Measurements from ENCODE around the gene WFDC5. TPM values are rescaled to one million over a fixed set of nuclear protein-coding genes. Genes with fewer than 3 reads are reported as not detected.
A peak's percentile ranks its signal among the peaks of the same experiment; 100 is the strongest.

The WFDC5 gene
- total and polyA plus RNA-seq, 5 donors from 2014 or later: not detected

GRCh38 chr20:45073221-45073620 is 41.8 kb downstream of the WFDC5 start:
- peaks cover 28 to 42% (median 32%) of the 10 kb centered on the region in 4 donors for H3K4me1 Mint-ChIP-seq

GRCh38 chr20:45072066-45072465 is 42.9 kb downstream of the WFDC5 start:
- no peak for DNase-seq
- Histone ChIP-seq H3K9me3 (ENCODE audit: control insufficient read depth in 2 of 2, low read length in 2 of 2) (no peaks in the 10 kb centered on the region), H3K4me3 (ENCODE audit: low read depth, low read length) (no peak overlapping the region), H3K4me1 (ENCODE audit: control insufficient read depth, insufficient read depth, low read length, poor library complexity, severe bottlenecking) (no peaks in the 10 kb centered on the region), H3K36me3 (ENCODE audit: control insufficient read depth, insufficient read depth, low read length) (peaks cover 93% of the 10 kb centered on the region), H3K27ac (ENCODE audit: insufficient read depth, low read length, poor library complexity, severe bottlenecking) (no peak overlapping the region), H3K27me3 (ENCODE audit: control insufficient read depth, insufficient read depth, low read length) (no peaks in the 10 kb centered on the region)
- ATAC-seq (ENCODE audit: low read depth in 2 of 2): no peak
- Mint-ChIP-seq H3K4me3 (no peak overlapping the region), H3K9me3 (no peaks in the 10 kb centered on the region), H3K4me1 (peaks cover 32 to 54% (median 37%) of the 10 kb centered on the region in 4 donors), H3K36me3 (peaks cover 62% of the 10 kb centered on the region), H3K27ac (peak overlapping the region in 2 of 3 donors; percentile 41 to 80), H3K27me3 (no peaks in the 10 kb centered on the region)

More at GRCh38 chr20:45073221-45073620, 41.8 kb downstream of the WFDC5 start:
- Mint-ChIP-seq H3K9me3 (no peaks in the 10 kb centered on the region), H3K4me3 (no peak overlapping the region), H3K27ac (peak overlapping the region in 2 of 3 donors; percentile 34 to 74), H3K27me3 (no peaks in the 10 kb centered on the region), H3K36me3 (peaks cover 58% of the 10 kb centered on the region)
- no peaks in the 10 kb centered on the region for H3K4me1 ChIP-seq (ENCODE audit: control insufficient read depth, insufficient read depth, low read length, poor library complexity, severe bottlenecking)
- DNase-seq (no peak), ATAC-seq (ENCODE audit: low read depth in 2 of 2) (no peak)
- H3K36me3 ChIP-seq (ENCODE audit: control insufficient read depth, insufficient read depth, low read length): peaks cover 92% of the 10 kb centered on the region
- no peak overlapping the region for H3K4me3 ChIP-seq (ENCODE audit: low read depth, low read length)
- H3K27ac ChIP-seq (ENCODE audit: insufficient read depth, low read length, poor library complexity, severe bottlenecking): no peak overlapping the region
- H3K27me3 ChIP-seq (ENCODE audit: control insufficient read depth, insufficient read depth, low read length): no peaks in the 10 kb centered on the region
- H3K9me3 ChIP-seq (ENCODE audit: control insufficient read depth in 2 of 2, low read length in 2 of 2): no peaks in the 10 kb centered on the region

GRCh38 chr20:45070932-45071632 is 43.9 kb downstream of the WFDC5 start:
- H3K9me3 ChIP-seq (ENCODE audit: control insufficient read depth in 2 of 2, low read length in 2 of 2): no peaks in the 10 kb centered on the region
- Mint-ChIP-seq H3K9me3 (no peaks in the 10 kb centered on the region), H3K36me3 (peaks cover 61% of the 10 kb centered on the region), H3K4me3 (no peak overlapping the region), H3K4me1 (peaks cover 34 to 60% (median 41%) of the 10 kb centered on the region in 4 donors), H3K27ac (peak overlapping the region; percentile 41 to 71 (median 62)), H3K27me3 (no peaks in the 10 kb centered on the region)
- DNase-seq (no peak), ATAC-seq (ENCODE audit: low read depth in 2 of 2) (no peak)
- no peak overlapping the region for H3K4me3 ChIP-seq (ENCODE audit: low read depth, low read length)
- H3K27me3 ChIP-seq (ENCODE audit: control insufficient read depth, insufficient read depth, low read length): no peaks in the 10 kb centered on the region
- H3K4me1 ChIP-seq (ENCODE audit: control insufficient read depth, insufficient read depth, low read length, poor library complexity, severe bottlenecking): no peaks in the 10 kb centered on the region
- H3K27ac ChIP-seq (ENCODE audit: insufficient read depth, low read length, poor library complexity, severe bottlenecking): no peak overlapping the region
- peaks cover 93% of the 10 kb centered on the region for H3K36me3 ChIP-seq (ENCODE audit: control insufficient read depth, insufficient read depth, low read length)

GRCh38 chr20:45069261-45069660 is 45.7 kb downstream of the WFDC5 start:
- Mint-ChIP-seq H3K4me3 (no peak overlapping the region), H3K36me3 (peaks cover 57% of the 10 kb centered on the region), H3K4me1 (peaks cover 42 to 76% (median 57%) of the 10 kb centered on the region in 4 donors), H3K27me3 (no peaks in the 10 kb centered on the region), H3K9me3 (no peaks in the 10 kb centered on the region), H3K27ac (peak overlapping the region in 1 of 3 donors; percentile 86)
- H3K36me3 ChIP-seq (ENCODE audit: control insufficient read depth, insufficient read depth, low read length): peaks cover 88% of the 10 kb centered on the region
- no peaks in the 10 kb centered on the region for H3K9me3 ChIP-seq (ENCODE audit: control insufficient read depth in 2 of 2, low read length in 2 of 2)
- no peak overlapping the region for H3K4me3 ChIP-seq (ENCODE audit: low read depth, low read length)
- no peaks in the 10 kb centered on the region for H3K27me3 ChIP-seq (ENCODE audit: control insufficient read depth, insufficient read depth, low read length)
- peaks cover 9% of the 10 kb centered on the region for H3K4me1 ChIP-seq (ENCODE audit: control insufficient read depth, insufficient read depth, low read length, poor library complexity, severe bottlenecking)
- no peak for DNase-seq
- H3K27ac ChIP-seq (ENCODE audit: insufficient read depth, low read length, poor library complexity, severe bottlenecking): no peak overlapping the region
- ATAC-seq (ENCODE audit: low read depth in 2 of 2): no peak

- peaks cover 56% of the 10 kb centered on the region for H3K36me3 Mint-ChIP-seq
Observed at GRCh38 chr20:45067558-45067957, 47.4 kb downstream of the WFDC5 start.

GRCh38 chr20:45067087-45067486 is 47.9 kb downstream of the WFDC5 start:
- peak overlapping the region in 2 of 4 donors; percentile 4 to 7 for H3K4me3 Mint-ChIP-seq
- ATAC-seq (ENCODE audit: low read depth in 2 of 2) (no peak), DNase-seq (no peak)
- peaks cover 60% of the 10 kb centered on the region for H3K36me3 Mint-ChIP-seq
- no peaks in the 10 kb centered on the region for H3K27me3 ChIP-seq (ENCODE audit: control insufficient read depth, insufficient read depth, low read length)
- H3K27ac ChIP-seq (ENCODE audit: insufficient read depth, low read length, poor library complexity, severe bottlenecking): no peak overlapping the region
- H3K27me3 Mint-ChIP-seq: no peaks in the 10 kb centered on the region
- H3K9me3 Mint-ChIP-seq: no peaks in the 10 kb centered on the region
- H3K4me1 Mint-ChIP-seq: peaks cover 47 to 84% (median 63%) of the 10 kb centered on the region in 4 donors
- peak overlapping the region in 2 of 3 donors; percentile 57 to 67 for H3K27ac Mint-ChIP-seq
- H3K9me3 ChIP-seq (ENCODE audit: control insufficient read depth in 2 of 2, low read length in 2 of 2): no peaks in the 10 kb centered on the region
- H3K4me1 ChIP-seq (ENCODE audit: control insufficient read depth, insufficient read depth, low read length, poor library complexity, severe bottlenecking): peaks cover 19% of the 10 kb centered on the region
- H3K36me3 ChIP-seq (ENCODE audit: control insufficient read depth, insufficient read depth, low read length): peaks cover 72% of the 10 kb centered on the region
- H3K4me3 ChIP-seq (ENCODE audit: low read depth, low read length): no peak overlapping the region

More at GRCh38 chr20:45067558-45067957, 47.4 kb downstream of the WFDC5 start:
- Mint-ChIP-seq H3K4me3 (peak overlapping the region in 2 of 4 donors; percentile 4 to 7), H3K4me1 (peaks cover 45 to 82% (median 62%) of the 10 kb centered on the region in 4 donors), H3K27me3 (no peaks in the 10 kb centered on the region), H3K27ac (peak overlapping the region in 2 of 3 donors; percentile 57 to 67), H3K9me3 (no peaks in the 10 kb centered on the region)
- Histone ChIP-seq H3K4me1 (ENCODE audit: control insufficient read depth, insufficient read depth, low read length, poor library complexity, severe bottlenecking) (peaks cover 19% of the 10 kb centered on the region), H3K4me3 (ENCODE audit: low read depth, low read length) (no peak overlapping the region), H3K36me3 (ENCODE audit: control insufficient read depth, insufficient read depth, low read length) (peaks cover 73% of the 10 kb centered on the region), H3K27ac (ENCODE audit: insufficient read depth, low read length, poor library complexity, severe bottlenecking) (no peak overlapping the region), H3K27me3 (ENCODE audit: control insufficient read depth, insufficient read depth, low read length) (no peaks in the 10 kb centered on the region), H3K9me3 (ENCODE audit: control insufficient read depth in 2 of 2, low read length in 2 of 2) (no peaks in the 10 kb centered on the region)
- ATAC-seq (ENCODE audit: low read depth in 2 of 2) (no peak), DNase-seq (no peak)

GRCh38 chr20:45066372-45066771 is 48.6 kb downstream of the WFDC5 start:
- H3K27me3 Mint-ChIP-seq: no peaks in the 10 kb centered on the region
- Histone ChIP-seq H3K27me3 (ENCODE audit: control insufficient read depth, insufficient read depth, low read length) (no peaks in the 10 kb centered on the region), H3K36me3 (ENCODE audit: control insufficient read depth, insufficient read depth, low read length) (peaks cover 70% of the 10 kb centered on the region), H3K27ac (ENCODE audit: insufficient read depth, low read length, poor library complexity, severe bottlenecking) (no peak overlapping the region), H3K4me3 (ENCODE audit: low read depth, low read length) (no peak overlapping the region), H3K4me1 (ENCODE audit: control insufficient read depth, insufficient read depth, low read length, poor library complexity, severe bottlenecking) (peaks cover 19% of the 10 kb centered on the region), H3K9me3 (ENCODE audit: control insufficient read depth in 2 of 2, low read length in 2 of 2) (no peaks in the 10 kb centered on the region)
- H3K4me3 Mint-ChIP-seq: no peak overlapping the region
- no peak overlapping the region for H3K27ac Mint-ChIP-seq
- H3K9me3 Mint-ChIP-seq: no peaks in the 10 kb centered on the region
- H3K4me1 Mint-ChIP-seq: peaks cover 51 to 85% (median 60%) of the 10 kb centered on the region in 4 donors
- no peak for DNase-seq
- ATAC-seq (ENCODE audit: low read depth in 2 of 2): no peak
- H3K36me3 Mint-ChIP-seq: peaks cover 58% of the 10 kb centered on the region

- peaks cover 19% of the 10 kb centered on the region for H3K4me1 ChIP-seq (ENCODE audit: control insufficient read depth, insufficient read depth, low read length, poor library complexity, severe bottlenecking)
- H3K9me3 ChIP-seq (ENCODE audit: control insufficient read depth in 2 of 2, low read length in 2 of 2): no peaks in the 10 kb centered on the region
- H3K36me3 Mint-ChIP-seq: peaks cover 51% of the 10 kb centered on the region
Observed at GRCh38 chr20:45064812-45065211, 50.2 kb downstream of the WFDC5 start.

More at GRCh38 chr20:45064812-45065211, 50.2 kb downstream of the WFDC5 start:
- peak overlapping the region; percentile 35 for H3K4me3 ChIP-seq (ENCODE audit: low read depth, low read length)
- H3K27ac ChIP-seq (ENCODE audit: insufficient read depth, low read length, poor library complexity, severe bottlenecking): no peak overlapping the region
- H3K9me3 Mint-ChIP-seq: no peaks in the 10 kb centered on the region
- no peak for ATAC-seq (ENCODE audit: low read depth in 2 of 2)
- H3K27me3 ChIP-seq (ENCODE audit: control insufficient read depth, insufficient read depth, low read length): no peaks in the 10 kb centered on the region
- H3K36me3 ChIP-seq (ENCODE audit: control insufficient read depth, insufficient read depth, low read length): peaks cover 74% of the 10 kb centered on the region
- H3K4me3 Mint-ChIP-seq: peak overlapping the region; percentile 2 to 73 (median 48)
- H3K27ac Mint-ChIP-seq: peak overlapping the region; percentile 7 to 18 (median 10)
- H3K4me1 Mint-ChIP-seq: peaks cover 48 to 84% (median 58%) of the 10 kb centered on the region in 4 donors
- H3K27me3 Mint-ChIP-seq: no peaks in the 10 kb centered on the region
- DNase-seq: no peak

Data from CD4-positive, CD25-positive, alpha-beta regulatory T cell (primary cell).